DOHH2 (cell line): ENCODE measurements around the gene CSMD2.
"Not testable (repeated sequence)": the region's sequence is repeated elsewhere in the genome, so short reads cannot be mapped to it uniquely, and the experiment has no call there.

Source experiments
- H3F3A ChIP-seq: fragments of 200-600 bp; sonication (generic), shearing (Covaris generic); 2 replicates; pipeline ENCODE4 v1.6.0; 2016; ENCODE audit warnings: antibody characterized with exemption, mild to moderate bottlenecking; ENCODE audit not compliant: control insufficient read depth, insufficient read depth
- H3K27ac ChIP-seq: fragments of 200-600 bp; sonication (generic); 2 replicates; pipeline ENCODE4 v1.5.1; 2014; ENCODE audit warnings: low read depth, mild to moderate bottlenecking, low read length, moderate library complexity
- H3K27me3 ChIP-seq: fragments of 200-600 bp; sonication (generic); 2 replicates; pipeline ENCODE4 v1.6.1; 2014; ENCODE audit warnings: mild to moderate bottlenecking, low read length, mixed read lengths; ENCODE audit not compliant: control insufficient read depth
- H3K36me3 ChIP-seq: fragments of 200-600 bp; sonication (generic); 2 replicates; pipeline ENCODE4 v1.6.1; 2014; ENCODE audit warnings: mild to moderate bottlenecking, low read length, moderate library complexity, mixed read lengths; ENCODE audit not compliant: control insufficient read depth
- H3K4me1 ChIP-seq: fragments of 200-600 bp; sonication (generic); 2 replicates; pipeline ENCODE4 v1.6.1; 2014; ENCODE audit warnings: mild to moderate bottlenecking, low read length, mixed read lengths; ENCODE audit not compliant: control insufficient read depth
- H3K4me2 ChIP-seq: fragments of 200-600 bp; sonication (generic); 2 replicates; pipeline ENCODE4 v1.6.0; 2014; ENCODE audit warnings: mild to moderate bottlenecking, low read length, moderate library complexity
- H3K4me3 ChIP-seq: fragments of 200-600 bp; sonication (generic); 2 replicates; pipeline ENCODE4 v1.5.1; 2014; ENCODE audit warnings: mild to moderate bottlenecking, low read length, mixed read lengths
- H3K79me2 ChIP-seq: fragments of 200-600 bp; sonication (generic); 2 replicates; pipeline ENCODE4 v1.6.1; 2014; ENCODE audit warnings: mild to moderate bottlenecking, low read length, mixed read lengths; ENCODE audit not compliant: control insufficient read depth
- H3K9me2 ChIP-seq: fragments of 200-600 bp; sonication (generic); replicated peaks from 2 replicates; pipeline ENCODE4 v1.6.1; 2014; ENCODE audit warnings: mild to moderate bottlenecking, low read length, mixed read lengths; ENCODE audit not compliant: control insufficient read depth
- H3K9me3 ChIP-seq: fragments of 200-600 bp; sonication (generic); 2 replicates; pipeline ENCODE4 v1.6.1; 2014; ENCODE audit warnings: antibody characterized with exemption, low read length, mixed read lengths; ENCODE audit not compliant: control insufficient read depth, insufficient read depth
- H4K20me1 ChIP-seq: fragments of 200-600 bp; sonication (generic); 2 replicates; pipeline ENCODE4 v1.6.0; 2014; ENCODE audit warnings: low read depth, mild to moderate bottlenecking, antibody characterized with exemption, low read length, moderate library complexity; ENCODE audit not compliant: control insufficient read depth, insufficient read depth
- EZH2phosphoT487 ChIP-seq: fragments of 200-600 bp; sonication (generic); IDR thresholded peaks from 2 replicates; pipeline ENCODE4 v1.6.1; 2017; ENCODE audit warnings: borderline replicate concordance, mild to moderate bottlenecking, antibody characterized with exemption, low read length, moderate library complexity, mixed read lengths
- TF ChIP-seq, protein P1 (sequence below): fragments of 200-600 bp; sonication (generic); IDR thresholded peaks from one replicate; pipeline ENCODE4 v1.5.1; 2014; ENCODE audit warnings: antibody characterized with exemption, mild to moderate bottlenecking, low read depth, low read length; ENCODE audit not compliant: poor library complexity, severe bottlenecking

CSMD2 gene

DNA sequence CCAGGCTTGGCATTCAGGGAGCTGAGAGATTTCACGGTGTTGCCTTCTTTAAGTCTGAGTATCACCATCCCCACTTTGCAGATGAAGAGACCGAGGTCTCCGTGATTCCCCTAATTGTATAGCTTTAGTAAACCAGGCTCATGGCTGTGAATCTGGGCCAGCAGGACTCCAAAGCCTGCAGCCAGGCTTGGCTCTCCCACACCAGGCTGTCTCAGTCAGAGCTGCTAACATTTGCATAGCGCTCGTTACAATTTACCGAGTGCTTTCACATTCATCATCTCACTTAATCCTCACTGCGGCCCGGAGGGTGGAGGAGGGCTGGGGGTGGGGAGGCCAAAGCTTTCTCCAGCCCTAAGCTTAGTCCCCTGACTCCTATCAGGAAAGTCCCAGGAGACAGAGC, 23.4 kb upstream of the CSMD2 start:
- TF ChIP-seq, protein P1, sequence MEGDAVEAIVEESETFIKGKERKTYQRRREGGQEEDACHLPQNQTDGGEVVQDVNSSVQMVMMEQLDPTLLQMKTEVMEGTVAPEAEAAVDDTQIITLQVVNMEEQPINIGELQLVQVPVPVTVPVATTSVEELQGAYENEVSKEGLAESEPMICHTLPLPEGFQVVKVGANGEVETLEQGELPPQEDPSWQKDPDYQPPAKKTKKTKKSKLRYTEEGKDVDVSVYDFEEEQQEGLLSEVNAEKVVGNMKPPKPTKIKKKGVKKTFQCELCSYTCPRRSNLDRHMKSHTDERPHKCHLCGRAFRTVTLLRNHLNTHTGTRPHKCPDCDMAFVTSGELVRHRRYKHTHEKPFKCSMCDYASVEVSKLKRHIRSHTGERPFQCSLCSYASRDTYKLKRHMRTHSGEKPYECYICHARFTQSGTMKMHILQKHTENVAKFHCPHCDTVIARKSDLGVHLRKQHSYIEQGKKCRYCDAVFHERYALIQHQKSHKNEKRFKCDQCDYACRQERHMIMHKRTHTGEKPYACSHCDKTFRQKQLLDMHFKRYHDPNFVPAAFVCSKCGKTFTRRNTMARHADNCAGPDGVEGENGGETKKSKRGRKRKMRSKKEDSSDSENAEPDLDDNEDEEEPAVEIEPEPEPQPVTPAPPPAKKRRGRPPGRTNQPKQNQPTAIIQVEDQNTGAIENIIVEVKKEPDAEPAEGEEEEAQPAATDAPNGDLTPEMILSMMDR: no peak
- no peak for TF ChIP-seq EZH2phosphoT487
- H3K36me3 ChIP-seq: no peaks in the 10 kb centered on the region
- H3K27me3 ChIP-seq: no peaks in the 10 kb centered on the region
- no peaks in the 10 kb centered on the region for H3F3A ChIP-seq
- no peak overlapping the region for H3K27ac ChIP-seq
- H3K4me1 ChIP-seq: no peaks in the 10 kb centered on the region
- no peaks in the 10 kb centered on the region for H3K9me2 ChIP-seq
- no peak overlapping the region for H3K4me3 ChIP-seq
- no peaks in the 10 kb centered on the region for H3K79me2 ChIP-seq
- no peaks in the 10 kb centered on the region for H3K9me3 ChIP-seq
- no peak overlapping the region for H3K4me2 ChIP-seq
- no peaks in the 10 kb centered on the region for H4K20me1 ChIP-seq

DNA sequence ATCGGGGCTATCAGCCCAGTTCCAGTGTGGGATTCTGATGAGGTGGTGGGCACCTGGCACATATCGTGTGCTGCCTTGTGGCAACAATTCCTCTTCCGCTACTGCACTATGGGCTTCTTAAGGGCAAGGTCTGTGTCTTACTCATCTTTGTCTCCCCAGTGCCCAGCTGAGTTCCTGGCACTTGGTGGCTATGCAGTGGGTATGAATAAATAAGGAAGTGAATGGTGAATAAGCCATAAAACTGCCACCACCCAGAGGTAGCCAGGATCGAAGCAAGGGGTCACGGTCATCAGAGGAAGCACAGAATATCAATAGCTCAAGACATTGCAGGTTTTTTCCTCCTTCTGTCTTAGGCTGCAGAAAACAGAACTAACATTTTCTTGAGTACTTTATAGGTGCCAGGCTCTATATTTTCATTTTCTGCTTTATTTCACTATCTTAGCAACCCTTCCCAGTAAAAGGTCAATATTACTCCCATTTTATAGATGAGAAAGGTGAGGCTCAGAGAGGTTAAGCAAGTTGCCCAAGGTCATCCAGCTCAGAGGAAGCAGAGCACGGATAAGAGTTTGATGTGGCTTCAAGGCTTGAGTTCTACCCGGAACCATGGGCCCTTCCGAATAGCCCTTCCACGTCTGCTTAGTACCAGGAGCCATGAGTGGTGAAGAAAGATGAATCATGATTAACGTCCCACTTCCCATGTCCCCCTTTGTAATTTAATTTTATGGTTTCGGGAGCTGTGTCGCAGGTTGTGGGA, 21.9 kb upstream of the CSMD2 start:
- Histone ChIP-seq H3K27ac (no peak overlapping the region), H3K4me3 (no peak overlapping the region), H3K4me1 (no peaks in the 10 kb centered on the region), H3K9me2 (no peaks in the 10 kb centered on the region), H3K9me3 (no peaks in the 10 kb centered on the region), H3K79me2 (no peaks in the 10 kb centered on the region), H3F3A (no peaks in the 10 kb centered on the region), H4K20me1 (no peaks in the 10 kb centered on the region), H3K36me3 (no peaks in the 10 kb centered on the region), H3K27me3 (no peaks in the 10 kb centered on the region), H3K4me2 (no peak overlapping the region)
- TF ChIP-seq, protein P1: no peak
- TF ChIP-seq EZH2phosphoT487: no peak

DNA sequence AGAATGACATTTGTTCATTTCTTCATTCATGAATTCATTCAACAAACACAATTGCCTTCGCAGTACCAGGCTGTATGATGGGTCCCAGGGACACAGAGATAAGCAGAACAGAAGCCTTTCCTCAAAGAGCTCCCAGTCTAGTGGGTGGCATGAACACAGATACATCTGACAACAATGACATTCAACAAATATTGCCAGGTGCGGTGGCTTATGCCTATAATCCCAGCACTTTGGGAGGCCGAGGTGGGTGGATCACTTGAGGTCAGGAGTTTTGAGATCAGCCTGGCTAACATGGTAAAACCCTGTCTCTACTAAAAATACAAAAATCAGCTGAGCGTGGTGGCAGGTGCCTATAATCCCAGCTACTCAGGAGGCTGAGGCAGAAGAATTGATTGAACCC, 18.4 kb upstream of the CSMD2 start:
- not testable (repeated sequence) for H3K36me3 ChIP-seq, H3K27ac ChIP-seq, H3F3A ChIP-seq, H3K4me2 ChIP-seq, H3K4me3 ChIP-seq, H3K9me3 ChIP-seq, H3K9me2 ChIP-seq, H4K20me1 ChIP-seq, H3K27me3 ChIP-seq, H3K4me1 ChIP-seq, H3K79me2 ChIP-seq

DNA sequence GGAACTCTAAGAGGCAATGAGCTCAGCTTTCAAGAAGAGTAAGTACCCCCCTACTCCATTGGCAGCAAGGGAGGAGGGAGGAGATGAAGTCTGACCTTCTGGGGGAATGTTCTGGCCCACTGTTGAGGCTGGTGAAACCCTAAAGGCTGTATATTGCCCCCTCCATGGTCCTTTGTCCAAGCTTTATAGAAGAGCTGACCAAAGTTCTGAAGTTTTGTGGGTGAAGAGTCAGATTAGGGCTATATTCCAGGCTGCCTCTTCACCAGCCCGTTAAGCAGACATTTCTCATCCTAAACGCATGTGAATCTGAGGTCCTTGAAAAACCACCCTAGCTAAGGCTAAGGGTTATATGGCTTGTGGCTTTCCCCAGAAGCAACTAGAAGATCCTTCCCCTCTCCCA, 13.0 kb upstream of the CSMD2 start:
- H3K4me1 ChIP-seq: no peaks in the 10 kb centered on the region
- H3K4me3 ChIP-seq: no peak overlapping the region
- H3K9me3 ChIP-seq: no peaks in the 10 kb centered on the region
- no peaks in the 10 kb centered on the region for H3F3A ChIP-seq
- H3K9me2 ChIP-seq: no peaks in the 10 kb centered on the region
- no peak overlapping the region for H3K4me2 ChIP-seq
- no peaks in the 10 kb centered on the region for H3K79me2 ChIP-seq
- H3K36me3 ChIP-seq: no peaks in the 10 kb centered on the region
- H3K27me3 ChIP-seq: no peaks in the 10 kb centered on the region
- no peaks in the 10 kb centered on the region for H4K20me1 ChIP-seq
- TF ChIP-seq EZH2phosphoT487: no peak
- TF ChIP-seq, protein P1: no peak
- H3K27ac ChIP-seq: no peak overlapping the region
